Measurements from ENCODE around the gene ZNF609.
A peak's percentile ranks its signal among the peaks of the same experiment; 100 is the strongest.

Gene ZNF609

DNA sequence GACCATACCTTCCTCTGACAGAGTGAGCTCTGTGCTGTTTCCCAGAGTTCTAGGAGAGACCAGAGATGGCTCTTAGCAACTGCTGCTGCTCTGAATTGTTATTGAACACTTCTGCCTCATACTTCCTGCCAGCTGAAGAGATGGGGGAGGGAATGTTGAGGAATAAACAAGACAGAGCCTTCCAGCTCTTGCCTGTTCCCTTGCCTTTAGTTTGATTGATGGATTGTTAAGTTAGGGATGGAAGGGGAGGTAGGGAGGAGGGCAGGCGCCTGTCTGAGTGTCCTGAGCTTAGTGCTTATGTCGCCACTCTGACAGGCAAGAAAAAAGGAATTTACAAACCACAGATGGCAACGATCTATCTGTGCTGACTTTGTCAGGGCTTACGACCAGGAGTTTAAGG is 42.8 kb downstream of the ZNF609 start:
- Histone ChIP-seq H3K27me3 (ENCODE audit: insufficient read depth, low read length) (no peaks in the 10 kb centered on the region), H3K27ac (ENCODE audit: low read depth, low read length) (peak overlapping the region; percentile 29), H3K4me1 (ENCODE audit: control insufficient read depth, insufficient read depth, low read length, unreplicated experiment) (peaks cover 14% of the 10 kb centered on the region), H3K79me2 (ENCODE audit: control insufficient read depth, insufficient read depth, low read length, unreplicated experiment) (peaks cover 47% of the 10 kb centered on the region), H3K4me3 (ENCODE audit: low read depth, low read length) (no peak overlapping the region), H2AFZ (ENCODE audit: low read length, unreplicated experiment) (no peak overlapping the region), H3K36me3 (ENCODE audit: insufficient read depth, low read length) (peaks cover 18% of the 10 kb centered on the region; the same call in 1 of the 2 replicates)

- Histone ChIP-seq H3K36me3 (ENCODE audit: insufficient read depth, low read length) (peaks cover 20% of the 10 kb centered on the region; the same call in 1 of the 2 replicates), H3K27ac (ENCODE audit: low read depth, low read length) (peak overlapping the region; percentile 29; the same call in 1 of the 2 replicates), H3K4me3 (ENCODE audit: low read depth, low read length) (no peak overlapping the region), H2AFZ (ENCODE audit: low read length, unreplicated experiment) (no peak overlapping the region), H3K4me1 (ENCODE audit: control insufficient read depth, insufficient read depth, low read length, unreplicated experiment) (peaks cover 14% of the 10 kb centered on the region), H3K79me2 (ENCODE audit: control insufficient read depth, insufficient read depth, low read length, unreplicated experiment) (peaks cover 51% of the 10 kb centered on the region), H3K27me3 (ENCODE audit: insufficient read depth, low read length) (no peaks in the 10 kb centered on the region)
Measured at GRCh38 chr15:64503640-64504039, 43.3 kb downstream of the ZNF609 start.

DNA sequence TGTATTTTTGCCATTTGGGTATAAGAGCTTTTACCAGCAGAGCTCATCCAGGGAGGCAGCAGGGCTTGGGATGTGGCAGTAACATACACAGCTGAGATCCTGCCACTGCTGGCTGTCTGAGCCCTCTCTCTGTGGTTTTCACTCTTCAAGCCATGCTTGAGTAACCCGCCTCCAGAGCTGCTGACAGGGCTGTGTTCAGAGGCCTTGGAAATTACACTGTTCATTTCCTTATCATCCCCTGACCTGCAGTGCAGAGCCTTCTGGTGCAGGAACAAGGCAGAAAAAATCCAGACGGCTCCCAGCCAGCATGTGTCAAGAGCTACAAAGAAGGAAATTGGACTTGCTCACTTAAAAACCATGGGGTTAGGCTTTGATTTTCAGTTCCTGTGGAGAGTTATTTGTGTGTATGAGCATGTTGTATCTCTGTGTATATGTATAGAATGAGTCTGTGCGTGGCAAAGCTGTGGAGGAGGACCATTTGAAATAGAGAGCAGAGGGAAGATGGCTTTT is 47.0 kb downstream of the ZNF609 start:
- Histone ChIP-seq H3K4me3 (ENCODE audit: low read depth, low read length) (no peak overlapping the region), H3K4me1 (ENCODE audit: control insufficient read depth, insufficient read depth, low read length, unreplicated experiment) (peaks cover 12% of the 10 kb centered on the region), H2AFZ (ENCODE audit: low read length, unreplicated experiment) (no peak overlapping the region), H3K79me2 (ENCODE audit: control insufficient read depth, insufficient read depth, low read length, unreplicated experiment) (peaks cover 38% of the 10 kb centered on the region), H3K27me3 (ENCODE audit: insufficient read depth, low read length) (no peaks in the 10 kb centered on the region), H3K36me3 (ENCODE audit: insufficient read depth, low read length) (peaks cover 16% of the 10 kb centered on the region; the same call in 1 of the 2 replicates), H3K27ac (ENCODE audit: low read depth, low read length) (no peak overlapping the region)

DNA sequence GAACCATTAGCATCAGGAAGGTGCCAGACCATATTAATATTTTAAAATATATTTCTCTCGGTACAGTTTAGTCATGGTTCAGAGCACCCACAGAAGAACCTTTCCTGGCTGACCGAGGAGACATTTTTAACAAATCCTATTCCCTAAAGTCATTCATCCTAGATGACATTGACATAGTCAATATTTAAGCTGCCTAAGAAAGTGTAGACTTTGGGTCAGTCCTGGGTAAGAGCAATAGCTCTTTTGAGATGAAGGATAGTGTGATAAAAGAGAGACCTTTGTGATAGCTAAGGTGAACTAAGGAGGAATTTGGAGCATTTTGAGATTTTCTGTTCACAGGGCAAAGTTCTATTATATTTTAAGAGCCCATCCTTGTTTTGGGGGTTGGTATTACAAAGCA is 47.5 kb downstream of the ZNF609 start:
- Histone ChIP-seq H3K4me3 (ENCODE audit: low read depth, low read length) (no peak overlapping the region), H3K27ac (ENCODE audit: low read depth, low read length) (no peak overlapping the region), H3K36me3 (ENCODE audit: insufficient read depth, low read length) (peaks cover 16% of the 10 kb centered on the region; the same call in 1 of the 2 replicates), H3K79me2 (ENCODE audit: control insufficient read depth, insufficient read depth, low read length, unreplicated experiment) (peaks cover 34% of the 10 kb centered on the region), H2AFZ (ENCODE audit: low read length, unreplicated experiment) (no peak overlapping the region), H3K27me3 (ENCODE audit: insufficient read depth, low read length) (no peaks in the 10 kb centered on the region), H3K4me1 (ENCODE audit: control insufficient read depth, insufficient read depth, low read length, unreplicated experiment) (peaks cover 9% of the 10 kb centered on the region)

DNA sequence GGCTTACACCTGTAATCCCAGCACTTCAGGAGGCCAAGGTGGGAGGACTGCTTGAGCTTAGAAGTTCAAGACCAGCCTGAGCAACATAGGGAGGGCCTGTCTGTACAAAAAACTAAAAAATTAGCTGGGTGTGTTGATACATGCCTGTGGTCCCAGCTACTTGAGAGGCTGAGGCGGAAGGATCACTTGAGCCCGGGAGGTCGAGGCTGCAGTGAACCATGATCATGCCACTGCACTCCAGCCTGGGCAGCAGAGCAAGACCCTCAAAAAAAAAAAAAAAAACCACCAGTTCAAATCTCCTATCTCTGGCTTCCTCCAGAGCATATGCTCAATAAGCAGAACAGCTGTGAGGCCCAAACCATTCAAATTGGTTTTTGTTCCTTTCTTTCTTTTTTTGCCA is 53.4 kb downstream of the ZNF609 start:
- Histone ChIP-seq H3K27ac (ENCODE audit: low read depth, low read length) (no peak overlapping the region), H2AFZ (ENCODE audit: low read length, unreplicated experiment) (no peak overlapping the region), H3K4me1 (ENCODE audit: control insufficient read depth, insufficient read depth, low read length, unreplicated experiment) (no peaks in the 10 kb centered on the region), H3K79me2 (ENCODE audit: control insufficient read depth, insufficient read depth, low read length, unreplicated experiment) (peaks cover 16% of the 10 kb centered on the region), H3K36me3 (ENCODE audit: insufficient read depth, low read length) (peaks cover 4% of the 10 kb centered on the region; the same call in 1 of the 2 replicates), H3K27me3 (ENCODE audit: insufficient read depth, low read length) (no peaks in the 10 kb centered on the region), H3K4me3 (ENCODE audit: low read depth, low read length) (no peak overlapping the region)

- H3K27me3 ChIP-seq (ENCODE audit: insufficient read depth, low read length): no peaks in the 10 kb centered on the region
- peaks cover 23% of the 10 kb centered on the region for H3K79me2 ChIP-seq (ENCODE audit: control insufficient read depth, insufficient read depth, low read length, unreplicated experiment)
- no peak overlapping the region for H3K27ac ChIP-seq (ENCODE audit: low read depth, low read length)
- H3K4me1 ChIP-seq (ENCODE audit: control insufficient read depth, insufficient read depth, low read length, unreplicated experiment): no peaks in the 10 kb centered on the region
- H3K36me3 ChIP-seq (ENCODE audit: insufficient read depth, low read length): peaks cover 4% of the 10 kb centered on the region; the same call in 1 of the 2 replicates
- H3K4me3 ChIP-seq (ENCODE audit: low read depth, low read length): no peak overlapping the region
- H2AFZ ChIP-seq (ENCODE audit: low read length, unreplicated experiment): no peak overlapping the region
Measured at GRCh38 chr15:64515196-64515595, 54.8 kb downstream of the ZNF609 start.

- H3K4me1 ChIP-seq (ENCODE audit: control insufficient read depth, insufficient read depth, low read length, unreplicated experiment): peaks cover 5% of the 10 kb centered on the region
- H3K27me3 ChIP-seq (ENCODE audit: insufficient read depth, low read length): no peaks in the 10 kb centered on the region
- no peak overlapping the region for H3K4me3 ChIP-seq (ENCODE audit: low read depth, low read length)
- no peak overlapping the region for H2AFZ ChIP-seq (ENCODE audit: low read length, unreplicated experiment)
- no peak overlapping the region for H3K27ac ChIP-seq (ENCODE audit: low read depth, low read length)
- peaks cover 26% of the 10 kb centered on the region for H3K79me2 ChIP-seq (ENCODE audit: control insufficient read depth, insufficient read depth, low read length, unreplicated experiment)
- peaks cover 4% of the 10 kb centered on the region; the same call in 1 of the 2 replicates for H3K36me3 ChIP-seq (ENCODE audit: insufficient read depth, low read length)
Measured at GRCh38 chr15:64515825-64516224, 55.4 kb downstream of the ZNF609 start.

DNA sequence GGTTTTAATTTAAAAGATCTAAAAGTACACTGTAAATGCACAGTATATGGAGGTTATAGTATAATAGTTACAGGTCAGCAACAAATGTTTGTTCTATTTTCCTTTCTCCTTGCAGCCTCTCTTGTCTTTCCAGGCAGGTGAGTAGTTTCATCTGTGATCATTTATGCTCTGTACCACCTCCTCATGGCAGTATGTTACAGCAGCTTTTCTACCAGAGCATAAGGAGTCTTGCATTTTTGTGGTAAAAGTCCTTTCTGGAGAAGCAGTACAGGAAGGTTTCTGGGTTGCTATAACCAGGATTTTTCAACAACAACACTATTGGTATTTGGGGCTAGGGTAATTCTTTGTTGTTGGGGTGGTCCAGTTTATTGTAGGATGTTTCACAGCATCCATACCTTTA is 59.5 kb downstream of the ZNF609 start:
- Histone ChIP-seq H3K4me1 (ENCODE audit: control insufficient read depth, insufficient read depth, low read length, unreplicated experiment) (peaks cover 25% of the 10 kb centered on the region), H2AFZ (ENCODE audit: low read length, unreplicated experiment) (no peak overlapping the region), H3K4me3 (ENCODE audit: low read depth, low read length) (no peak overlapping the region), H3K36me3 (ENCODE audit: insufficient read depth, low read length) (0 out of 2 replicates have a peak, but pooled peaks cover 4% of the 10 kb centered on the region), H3K79me2 (ENCODE audit: control insufficient read depth, insufficient read depth, low read length, unreplicated experiment) (peaks cover 41% of the 10 kb centered on the region), H3K27me3 (ENCODE audit: insufficient read depth, low read length) (no peaks in the 10 kb centered on the region), H3K27ac (ENCODE audit: low read depth, low read length) (no peak overlapping the region)

DNA sequence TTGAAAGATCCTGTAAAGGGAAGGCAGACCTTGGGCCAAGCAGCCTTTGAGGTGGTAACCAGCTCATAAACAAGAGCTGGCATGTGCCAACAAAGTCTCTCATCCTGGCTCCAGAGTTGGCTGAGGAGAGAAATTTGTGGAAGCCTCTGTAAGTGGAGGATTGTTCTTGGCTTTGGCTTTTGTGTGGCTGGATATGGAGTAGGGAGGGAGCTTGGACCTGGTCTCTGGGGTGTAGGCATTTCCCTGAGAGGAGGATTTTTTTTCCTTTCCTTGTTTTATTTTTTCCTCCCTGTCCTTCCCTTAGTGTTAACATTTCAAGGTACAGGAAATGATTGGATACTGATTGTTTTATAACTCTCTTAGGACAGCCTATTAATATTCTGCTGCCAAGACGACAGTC is 60.8 kb downstream of the ZNF609 start:
- Histone ChIP-seq H2AFZ (ENCODE audit: low read length, unreplicated experiment) (no peak overlapping the region), H3K4me3 (ENCODE audit: low read depth, low read length) (no peak overlapping the region), H3K79me2 (ENCODE audit: control insufficient read depth, insufficient read depth, low read length, unreplicated experiment) (peaks cover 48% of the 10 kb centered on the region), H3K36me3 (ENCODE audit: insufficient read depth, low read length) (0 out of 2 replicates have a peak, but pooled peaks cover 4% of the 10 kb centered on the region), H3K27ac (ENCODE audit: low read depth, low read length) (no peak overlapping the region), H3K27me3 (ENCODE audit: insufficient read depth, low read length) (no peaks in the 10 kb centered on the region), H3K4me1 (ENCODE audit: control insufficient read depth, insufficient read depth, low read length, unreplicated experiment) (peaks cover 31% of the 10 kb centered on the region)

DNA sequence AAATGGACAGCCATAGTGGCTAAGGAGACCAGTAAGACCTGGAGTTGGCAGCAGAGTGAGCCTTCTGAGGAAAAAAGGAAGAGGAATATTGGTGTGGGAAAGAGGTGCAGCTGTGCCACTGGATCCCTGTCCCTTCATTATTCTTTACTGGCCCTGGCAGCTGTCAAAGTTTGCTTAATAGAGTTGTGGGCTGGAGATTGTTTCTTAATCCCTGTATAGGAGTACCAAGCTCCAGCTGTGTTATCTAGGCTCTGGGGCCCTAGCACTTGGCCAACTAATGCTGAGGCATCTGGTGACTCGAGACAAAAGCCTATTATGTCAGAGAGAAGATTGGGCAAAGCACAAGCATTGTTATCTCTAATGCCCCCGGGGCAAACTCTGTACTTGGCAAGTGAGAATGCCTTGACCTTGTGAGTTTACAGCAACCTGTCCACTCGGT is 61.4 kb downstream of the ZNF609 start:
- H3K79me2 ChIP-seq (ENCODE audit: control insufficient read depth, insufficient read depth, low read length, unreplicated experiment): peaks cover 53% of the 10 kb centered on the region
- H3K36me3 ChIP-seq (ENCODE audit: insufficient read depth, low read length): 0 out of 2 replicates have a peak, but pooled peaks cover 4% of the 10 kb centered on the region
- H3K4me3 ChIP-seq (ENCODE audit: low read depth, low read length): no peak overlapping the region
- H3K27ac ChIP-seq (ENCODE audit: low read depth, low read length): peak overlapping the region; percentile 14; the same call in 1 of the 2 replicates
- no peaks in the 10 kb centered on the region for H3K27me3 ChIP-seq (ENCODE audit: insufficient read depth, low read length)
- H2AFZ ChIP-seq (ENCODE audit: low read length, unreplicated experiment): no peak overlapping the region
- peaks cover 36% of the 10 kb centered on the region for H3K4me1 ChIP-seq (ENCODE audit: control insufficient read depth, insufficient read depth, low read length, unreplicated experiment)

DNA sequence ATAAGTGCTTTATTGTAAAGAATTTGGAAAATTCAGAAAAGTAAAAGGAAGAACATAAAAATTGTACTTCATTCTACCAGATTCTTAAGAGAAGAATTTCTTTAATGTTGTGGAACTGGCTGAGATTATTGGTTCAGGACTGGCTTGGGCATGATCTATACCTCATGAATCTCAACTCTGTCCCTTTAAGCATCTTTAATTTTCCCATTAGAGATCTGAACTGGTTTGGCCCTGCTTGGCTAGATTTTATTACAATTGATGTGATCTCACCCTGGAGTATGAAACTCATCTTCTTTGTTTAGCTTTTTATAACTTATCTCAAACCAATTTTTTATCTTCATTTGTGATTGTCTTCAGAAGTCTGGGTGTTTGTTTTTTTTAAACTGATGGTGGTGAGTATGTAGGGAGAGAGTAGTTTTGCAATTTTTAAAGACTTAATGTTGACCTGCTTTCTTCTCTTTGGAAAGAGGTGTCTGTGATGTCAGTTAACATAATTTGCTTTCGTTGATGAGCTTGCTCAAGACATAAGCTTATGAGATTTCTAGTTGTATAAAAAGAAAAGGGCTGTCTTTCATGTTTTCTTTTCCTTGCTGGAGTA is 61.9 kb downstream of the ZNF609 start:
- Histone ChIP-seq H3K4me3 (ENCODE audit: low read depth, low read length) (no peak overlapping the region), H3K27ac (ENCODE audit: low read depth, low read length) (peak overlapping the region; percentile 14; the same call in 1 of the 2 replicates), H3K27me3 (ENCODE audit: insufficient read depth, low read length) (no peaks in the 10 kb centered on the region), H3K79me2 (ENCODE audit: control insufficient read depth, insufficient read depth, low read length, unreplicated experiment) (peaks cover 58% of the 10 kb centered on the region), H3K4me1 (ENCODE audit: control insufficient read depth, insufficient read depth, low read length, unreplicated experiment) (peaks cover 42% of the 10 kb centered on the region), H3K36me3 (ENCODE audit: insufficient read depth, low read length) (no peaks in the 10 kb centered on the region), H2AFZ (ENCODE audit: low read length, unreplicated experiment) (no peak overlapping the region)

All from ACC112 (cell line).